Retina (tissue), 1 donor: ENCODE data around the gene EME2.

Experiments
- DNase-seq: peaks from one replicate; pipeline ENCODE4 v3.0.0-alpha.2; 2016

EME2 gene

GRCh38 chr16:1820096-1820945, 47.7 kb downstream of the EME2 start:
- no peak for DNase-seq

GRCh38 chr16:1820946-1821290, 48.3 kb downstream of the EME2 start:
- no peak for DNase-seq

- DNase-seq: no peak
These were observed 49.4 kb downstream of the EME2 start for GRCh38 chr16:1821861-1822611.

GRCh38 chr16:1822801-1823200, 50.2 kb downstream of the EME2 start:
- DNase-seq: no peak

GRCh38 chr16:1823821-1824220, 51.2 kb downstream of the EME2 start:
- DNase-seq: no peak

- no peak for DNase-seq
These were observed 52.8 kb downstream of the EME2 start for GRCh38 chr16:1825381-1825863.
